IMR-90 (cell line): Measurements from ENCODE around the gene TFRC. TPM values are rescaled to one million over a fixed set of nuclear protein-coding genes. Genes with fewer than 3 reads are reported as not detected.

Source experiments
- ATAC-seq: fragments of 200-7000 bp; cut with Tn5 transposase; 2 replicates; pipeline ENCODE4 v1.9.1; 2020; ENCODE audit warnings: low read depth, mild to moderate bottlenecking, moderate library complexity
- BruUV-seq: library from RNA; stranded (reverse); fragments of 400-500 nt; replicated peaks from 2 replicates; lab custom pipeline; 2021; lab: Mats Ljungman, UMichigan
- CTCF ChIA-PET: fragments of 300-600 bp; formaldehyde crosslinking; extraction: SDS; loops from one replicate; lab custom pipeline; 2021; ENCODE audit warnings: antibody characterized with exemption; lab: Yijun Ruan, JAX
- POLR2A ChIA-PET: fragments of 300-600 bp; sonication (Branson Sonifier 250); formaldehyde crosslinking; loops from one replicate; lab custom pipeline; 2022; ENCODE audit warnings: antibody characterized with exemption; ENCODE audit not compliant: unreplicated experiment; lab: Charles Lee
- DNase-seq: peaks from one replicate; pipeline ENCODE4 v3.0.0; 2013
- H2AFZ ChIP-seq: replicated peaks from 2 replicates; pipeline ENCODE3; 2013; ENCODE audit warnings: low read length, mild to moderate bottlenecking; ENCODE audit not compliant: poor library complexity
- H2AK5ac ChIP-seq: 2 replicates; pipeline ENCODE4 v1.6.1; 2013; ENCODE audit warnings: low read depth, low read length, inconsistent platforms
- H2AK9ac ChIP-seq: replicated peaks from 2 replicates; pipeline ENCODE3; 2013; ENCODE audit warnings: mild to moderate bottlenecking, low read depth, low read length, moderate library complexity; ENCODE audit not compliant: poor library complexity
- H2BK120ac ChIP-seq: 2 replicates; pipeline ENCODE4 v1.6.1; 2013; ENCODE audit warnings: low read depth, low read length, inconsistent platforms
- H2BK15ac ChIP-seq: 3 replicates; pipeline ENCODE4 v1.6.1; 2013; ENCODE audit warnings: low read depth, low read length, inconsistent platforms
- H2BK20ac ChIP-seq: 2 replicates; pipeline ENCODE4 v1.6.1; 2013; ENCODE audit warnings: low read depth, mild to moderate bottlenecking, inconsistent platforms, low read length, moderate library complexity
- H2BK5ac ChIP-seq: 2 replicates; pipeline ENCODE4 v1.6.1; 2013; ENCODE audit warnings: mild to moderate bottlenecking, low read depth, low read length, inconsistent platforms; ENCODE audit not compliant: poor library complexity, severe bottlenecking
- H3K14ac ChIP-seq: replicated peaks from 2 replicates; pipeline ENCODE4 v1.6.1; 2013; ENCODE audit warnings: low read depth, low read length, inconsistent platforms
- H3K18ac ChIP-seq: 2 replicates; pipeline ENCODE4 v1.6.1; 2013; ENCODE audit warnings: low read depth, low read length, control low read depth
- H3K23ac ChIP-seq: 2 replicates; pipeline ENCODE4 v1.6.1; 2013; ENCODE audit warnings: low read depth, low read length, inconsistent platforms
- H3K27ac ChIP-seq: 2 replicates; pipeline ENCODE4 v1.5.1; 2013; ENCODE audit warnings: mild to moderate bottlenecking, control low read depth, low read length; ENCODE audit not compliant: insufficient read depth
- H3K27me3 ChIP-seq: 2 replicates; pipeline ENCODE4 v1.6.1; 2013; ENCODE audit warnings: low read length; ENCODE audit not compliant: control insufficient read depth, insufficient read depth
- H3K36me3 ChIP-seq: 2 replicates; pipeline ENCODE4 v1.6.1; 2013; ENCODE audit warnings: low read length, mixed read lengths; ENCODE audit not compliant: control insufficient read depth, insufficient read depth
- H3K4ac ChIP-seq: 2 replicates; pipeline ENCODE4 v1.6.1; 2013; ENCODE audit warnings: low read depth, low read length, inconsistent platforms
- H3K4me1 ChIP-seq: 2 replicates; pipeline ENCODE4 v1.6.1; 2013; ENCODE audit warnings: low read length, mixed read lengths; ENCODE audit not compliant: control insufficient read depth, insufficient read depth
- H3K4me2 ChIP-seq: 2 replicates; pipeline ENCODE4 v1.6.1; 2013; ENCODE audit warnings: low read depth, mild to moderate bottlenecking, control low read depth, low read length, moderate library complexity
- H3K4me3 ChIP-seq: 2 replicates; pipeline ENCODE4 v1.5.1; 2013; ENCODE audit warnings: low read depth, mild to moderate bottlenecking, control low read depth, low read length, moderate library complexity; ENCODE audit not compliant: insufficient read depth
- H3K56ac ChIP-seq: 2 replicates; pipeline ENCODE4 v1.6.1; 2013; ENCODE audit warnings: low read length, inconsistent platforms; ENCODE audit not compliant: insufficient read depth; ENCODE audit errors: extremely low read depth
- H3K79me1 ChIP-seq, 2 experiments: 2 replicates each; pipeline ENCODE4 v1.6.1; 2013; ENCODE audit warnings: low read length in 2 of 2, inconsistent platforms in 1 of 2, low read depth in 1 of 2
- H3K9ac ChIP-seq: 2 replicates; pipeline ENCODE4 v1.6.1; 2013; ENCODE audit warnings: low read depth, low read length, control low read depth
- H3K9me1 ChIP-seq: 2 replicates; pipeline ENCODE4 v1.6.1; 2013; ENCODE audit warnings: low read length, inconsistent platforms; ENCODE audit not compliant: insufficient read depth
- H3K9me3 ChIP-seq: 2 replicates; pipeline ENCODE4 v1.6.1; 2013; ENCODE audit warnings: low read length; ENCODE audit not compliant: control insufficient read depth, insufficient read depth
- H4K20me1 ChIP-seq: 2 replicates; pipeline ENCODE4 v1.6.1; 2013; ENCODE audit warnings: low read length, inconsistent platforms; ENCODE audit not compliant: insufficient read depth
- H4K5ac ChIP-seq: 2 replicates; pipeline ENCODE4 v1.6.1; 2013; ENCODE audit warnings: mild to moderate bottlenecking, low read depth, low read length, control low read depth
- H4K8ac ChIP-seq, 2 experiments: 2 replicates each; pipeline ENCODE4 v1.6.1; 2013; ENCODE audit warnings: low read depth in 2 of 2, low read length in 2 of 2, control low read depth in 1 of 2, inconsistent platforms in 1 of 2
- H4K91ac ChIP-seq: 2 replicates; pipeline ENCODE4 v1.6.1; 2013; ENCODE audit warnings: low read depth, low read length, inconsistent platforms; ENCODE audit not compliant: insufficient read depth
- BHLHE40 ChIP-seq: fragments of 150-350 bp; IDR thresholded peaks from 2 replicates; pipeline ENCODE4 v1.6.1; 2016; ENCODE audit warnings: mild to moderate bottlenecking, low read depth, low read length
- CEBPB ChIP-seq: IDR thresholded peaks from 2 replicates; pipeline ENCODE4 v1.6.1; 2012; ENCODE audit warnings: low read depth, low read length, improper control_type of control experiment
- CHD1 ChIP-seq: IDR thresholded peaks from 2 replicates; pipeline ENCODE4 v1.6.1; 2012; ENCODE audit warnings: low read depth, low read length, improper control_type of control experiment
- FOS ChIP-seq: fragments of 150-350 bp; IDR thresholded peaks from 2 replicates; pipeline ENCODE4 v1.6.1; 2016; ENCODE audit warnings: low read depth, low read length
- NFE2L2 ChIP-seq: fragments of 150-350 bp; IDR thresholded peaks from 2 replicates; pipeline ENCODE4 v1.6.1; 2016; ENCODE audit warnings: low read depth, mild to moderate bottlenecking, low read length
- POLR2A ChIP-seq: IDR thresholded peaks from 2 replicates; pipeline ENCODE4 v1.6.1; 2012; ENCODE audit warnings: mild to moderate bottlenecking, low read depth, low read length
- RAD21 ChIP-seq: IDR thresholded peaks from 2 replicates; pipeline ENCODE4 v1.6.1; 2012; ENCODE audit warnings: low read length, improper control_type of control experiment
- RCOR1 ChIP-seq: IDR thresholded peaks from 2 replicates; pipeline ENCODE4 v1.6.1; 2012; ENCODE audit warnings: mild to moderate bottlenecking, low read length, improper control_type of control experiment; ENCODE audit not compliant: insufficient replicate concordance
- RFX5 ChIP-seq: IDR thresholded peaks from 2 replicates; pipeline ENCODE4 v1.8.0; 2012; ENCODE audit warnings: low read depth, mild to moderate bottlenecking, low read length, moderate library complexity
- USF2 ChIP-seq: fragments of 150-350 bp; IDR thresholded peaks from 2 replicates; pipeline ENCODE4 v1.6.1; 2017; ENCODE audit warnings: mild to moderate bottlenecking, antibody characterized with exemption, low read length, low read depth
- WGBS, 2 experiments: methylation state at CpG; one replicate each; pipeline versions ENCODE4 v1.1.5 to v1.1.7; 2013; ENCODE audit warnings: missing lambda C conversion rate in 2 of 2; ENCODE audit not compliant: insufficient read length in 1 of 2; ENCODE audit errors: extremely low coverage in 2 of 2; 5-methylcytosine and 5-hydroxymethylcytosine counted together
- dilution Hi-C: fragments of 300-500 bp; cut with HindIII; formaldehyde crosslinking; loops from one replicate; pipeline ENCODE4 v1.14.3; 2018; ENCODE audit warnings: low sequenced_read_pairs; ENCODE audit not compliant: unreplicated experiment
- in situ Hi-C: fragments of 300-500 bp; cut with MboI; formaldehyde crosslinking; loops from 3 replicates; pipeline ENCODE4 v1.14.3; 2019; ENCODE audit warnings: low sequenced_read_pairs, inconsistent platforms, mixed read lengths
- intact Hi-C: fragments of 100-400 bp; cut with micrococcal nuclease; formaldehyde crosslinking; loops from 2 replicates; pipeline ENCODE4 v1.10.0; 2022
- polyA plus RNA-seq, 3 experiments: library from polyadenylated mRNA; depleted of rRNA; stranded (reverse); fragments of >200 nt; gene quantifications; 2 replicates each; pipeline ENCODE4 v1.2.3, GENCODE V29; 2012; ENCODE audit warnings: low replicate concordance in 1 of 3
- total RNA-seq: library from RNA; depleted of rRNA; stranded (reverse); fragments of >200 nt; gene quantifications from 2 replicates; pipeline ENCODE4 v1.2.3, GENCODE V29; 2012

The TFRC gene
- total and polyA plus RNA-seq, 2 of the 4 experiments (the other 2 are of a cell fraction), result 78.6 to 156 TPM

GRCh38 chr3:196020373-196020772 lies 61.5 kb downstream of the TFRC start:
- H4K5ac ChIP-seq, result no peak overlapping the region
- no peaks in the 10 kb centered on the region for H3K36me3 ChIP-seq
- no peak overlapping the region for H3K14ac ChIP-seq
- no peak overlapping the region for H3K4me3 ChIP-seq
- H2BK15ac ChIP-seq, result no peak overlapping the region
- no peak overlapping the region for H2BK20ac ChIP-seq
- H2BK5ac ChIP-seq, result no peak overlapping the region
- no peaks in the 10 kb centered on the region for H3K4me1 ChIP-seq
- no peak overlapping the region for H2AK5ac ChIP-seq
- H4K20me1 ChIP-seq, result no peaks in the 10 kb centered on the region
- no peak overlapping the region for H2AFZ ChIP-seq
- no peak for TF ChIP-seq RCOR1
- no peak for TF ChIP-seq FOS
- no peak for TF ChIP-seq RFX5
- TF ChIP-seq BHLHE40, result no peak
- TF ChIP-seq CEBPB, result no peak
- no peak for TF ChIP-seq NFE2L2
- no peak for TF ChIP-seq USF2
- no peak for TF ChIP-seq CHD1
- TF ChIP-seq POLR2A, result no peak
- no peak for TF ChIP-seq RAD21
- no peak overlapping the region for H3K56ac ChIP-seq
- H3K79me1 ChIP-seq, result no peaks in the 10 kb centered on the region
- no TSS peak for BruUV-seq
- no peak overlapping the region for H3K4me2 ChIP-seq
- intact Hi-C loops (no loop called here), dilution Hi-C loops (no loop called here), in situ Hi-C loops (no loop called here)
- no peak overlapping the region for H3K23ac ChIP-seq
- peaks cover 13% of the 10 kb centered on the region for H3K27me3 ChIP-seq
- DNase-seq (no peak), ATAC-seq (no peak)
- no peaks in the 10 kb centered on the region for H3K9me1 ChIP-seq
- no peak overlapping the region for H3K27ac ChIP-seq
- no peak overlapping the region for H3K4ac ChIP-seq
- no peak overlapping the region for H2AK9ac ChIP-seq
- no CpG with 5 or more reads among the region's 3 CpGs for WGBS, 2 experiments
- no peak overlapping the region for H3K18ac ChIP-seq
- H3K9ac ChIP-seq, result no peak overlapping the region
- ChIA-PET POLR2A (no interaction called here), CTCF (no interaction called here)
- no peak overlapping the region for H2BK120ac ChIP-seq
- H4K8ac ChIP-seq, result no peak overlapping the region
- H4K91ac ChIP-seq, result no peak overlapping the region
- H3K9me3 ChIP-seq, result no peaks in the 10 kb centered on the region
